ENCODE results near the gene FURIN. TPM values are rescaled to one million over a fixed set of nuclear protein-coding genes. Genes with fewer than 3 reads are reported as not detected.

The FURIN gene
- polyA plus RNA-seq, 1 experiment: 30.9 TPM

GRCh38 chr15:90876512-90877170, 8.3 kb downstream of the FURIN start:
- H3K27me3 ChIP-seq (ENCODE audit: control insufficient read depth, insufficient read depth, low read length): no peaks in the 10 kb centered on the region
- H3K36me3 ChIP-seq (ENCODE audit: control insufficient read depth, insufficient read depth, low read length): peaks cover 46% of the 10 kb centered on the region
- no peak for TF ChIP-seq CTCF (IDR thresholded peaks at IDR 0.05; ENCODE audit: insufficient read depth, low read depth, low read length)
- no peak for DNase-seq (ENCODE audit: low read depth)
- H3K4me3 ChIP-seq (ENCODE audit: low read depth, low read length): no peak overlapping the region
- CTCF ChIA-PET: no interaction called here
- POLR2A ChIA-PET: no interaction called here

DNA sequence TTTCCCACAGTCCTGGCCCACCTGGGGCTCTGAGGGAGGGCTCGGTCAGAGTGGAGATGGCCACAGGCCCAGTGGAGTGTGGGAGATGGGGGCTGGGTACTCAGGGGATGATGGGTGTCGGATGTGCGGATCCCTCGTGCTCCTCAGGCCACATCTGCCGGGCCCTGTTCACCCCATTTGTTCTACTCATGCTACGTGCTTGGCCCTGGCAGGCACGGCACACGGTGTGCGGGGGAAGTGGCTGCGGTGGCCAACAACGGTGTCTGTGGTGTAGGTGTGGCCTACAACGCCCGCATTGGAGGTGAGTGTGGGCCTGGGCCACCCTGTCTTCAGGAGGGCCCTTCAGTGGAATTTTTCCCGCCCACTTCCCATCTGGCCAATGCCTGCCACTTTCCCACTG, 8.9 kb downstream of the FURIN start:
- TF ChIP-seq CTCF (IDR thresholded peaks at IDR 0.05; ENCODE audit: insufficient read depth, low read depth, low read length): no peak
- POLR2A ChIA-PET: no interaction called here
- DNase-seq (ENCODE audit: low read depth): no peak
- CTCF ChIA-PET: no interaction called here
- Histone ChIP-seq H3K36me3 (ENCODE audit: control insufficient read depth, insufficient read depth, low read length) (peaks cover 51% of the 10 kb centered on the region), H3K4me3 (ENCODE audit: low read depth, low read length) (no peak overlapping the region), H3K27me3 (ENCODE audit: control insufficient read depth, insufficient read depth, low read length) (no peaks in the 10 kb centered on the region)

DNA sequence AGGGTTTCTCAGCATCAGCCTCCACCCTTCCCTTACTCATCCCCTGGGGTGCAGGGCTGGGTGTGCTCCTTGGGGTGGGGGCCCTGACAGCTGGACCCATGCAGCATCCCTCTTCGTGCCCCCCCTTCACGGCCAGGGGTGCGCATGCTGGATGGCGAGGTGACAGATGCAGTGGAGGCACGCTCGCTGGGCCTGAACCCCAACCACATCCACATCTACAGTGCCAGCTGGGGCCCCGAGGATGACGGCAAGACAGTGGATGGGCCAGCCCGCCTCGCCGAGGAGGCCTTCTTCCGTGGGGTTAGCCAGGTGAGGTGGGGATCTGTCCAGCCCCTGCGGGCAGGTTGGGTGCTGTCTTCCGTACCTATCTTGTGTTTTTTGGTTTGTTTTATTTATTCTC, 9.6 kb downstream of the FURIN start:
- Histone ChIP-seq H3K27me3 (ENCODE audit: control insufficient read depth, insufficient read depth, low read length) (no peaks in the 10 kb centered on the region), H3K4me3 (ENCODE audit: low read depth, low read length) (no peak overlapping the region), H3K36me3 (ENCODE audit: control insufficient read depth, insufficient read depth, low read length) (peaks cover 52% of the 10 kb centered on the region)
- CTCF ChIA-PET: no interaction called here
- TF ChIP-seq CTCF (IDR thresholded peaks at IDR 0.05; ENCODE audit: insufficient read depth, low read depth, low read length): no peak
- no peak for DNase-seq (ENCODE audit: low read depth)
- POLR2A ChIA-PET: no interaction called here

DNA sequence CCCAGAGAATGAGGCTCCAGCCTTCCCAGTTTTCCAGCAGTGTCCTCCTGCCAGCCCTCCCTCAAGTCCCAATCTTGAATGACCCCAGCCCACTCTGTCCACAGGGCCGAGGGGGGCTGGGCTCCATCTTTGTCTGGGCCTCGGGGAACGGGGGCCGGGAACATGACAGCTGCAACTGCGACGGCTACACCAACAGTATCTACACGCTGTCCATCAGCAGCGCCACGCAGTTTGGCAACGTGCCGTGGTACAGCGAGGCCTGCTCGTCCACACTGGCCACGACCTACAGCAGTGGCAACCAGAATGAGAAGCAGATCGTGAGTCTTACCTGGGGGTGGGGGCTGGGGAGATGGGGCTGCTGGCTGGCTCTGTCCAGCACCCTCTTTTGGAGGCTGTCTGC, 10.3 kb downstream of the FURIN start:
- TF ChIP-seq CTCF (IDR thresholded peaks at IDR 0.05; ENCODE audit: insufficient read depth, low read depth, low read length): no peak
- ChIA-PET CTCF (no interaction called here), POLR2A (no interaction called here)
- peaks cover 51% of the 10 kb centered on the region for H3K36me3 ChIP-seq (ENCODE audit: control insufficient read depth, insufficient read depth, low read length)
- H3K27me3 ChIP-seq (ENCODE audit: control insufficient read depth, insufficient read depth, low read length): no peaks in the 10 kb centered on the region
- H3K4me3 ChIP-seq (ENCODE audit: low read depth, low read length): no peak overlapping the region
- no peak for DNase-seq (ENCODE audit: low read depth)

GRCh38 chr15:90879730-90880366, 11.5 kb downstream of the FURIN start:
- ChIA-PET CTCF (no interaction called here), POLR2A (no interaction called here)
- Histone ChIP-seq H3K36me3 (ENCODE audit: control insufficient read depth, insufficient read depth, low read length) (peaks cover 51% of the 10 kb centered on the region), H3K4me3 (ENCODE audit: low read depth, low read length) (no peak overlapping the region), H3K27me3 (ENCODE audit: control insufficient read depth, insufficient read depth, low read length) (no peaks in the 10 kb centered on the region)
- no peak for DNase-seq (ENCODE audit: low read depth)
- no peak for TF ChIP-seq CTCF (IDR thresholded peaks at IDR 0.05; ENCODE audit: insufficient read depth, low read depth, low read length)

Data from BJ (cell line).